Measurements from ENCODE around the gene ANXA10. TPM values are rescaled to one million over a fixed set of nuclear protein-coding genes. Genes with fewer than 3 reads are reported as not detected.
"Not testable (repeated sequence)": the region's sequence is repeated elsewhere in the genome, so short reads cannot be mapped to it uniquely, and the experiment has no call there.

The ANXA10 gene
- total RNA-seq, 1 experiment from 2014 or later: not detected

GRCh38 chr4:168109527-168109926 is 17.2 kb downstream of the ANXA10 start:
- no peak for DNase-seq (ENCODE audit: low spot score)
- in situ Hi-C loops (cut with HindIII; ENCODE audit: low sequenced_read_pairs): no loop called here

GRCh38 chr4:168113059-168113458 is 20.7 kb downstream of the ANXA10 start:
- DNase-seq (ENCODE audit: low spot score); in situ Hi-C loops (cut with HindIII; ENCODE audit: low sequenced_read_pairs): not testable (repeated sequence)

- DNase-seq (ENCODE audit: low spot score): no peak
- in situ Hi-C loops (cut with HindIII; ENCODE audit: low sequenced_read_pairs): no loop called here
These were observed 25.8 kb downstream of the ANXA10 start for GRCh38 chr4:168118116-168118655.

- in situ Hi-C loops (cut with HindIII; ENCODE audit: low sequenced_read_pairs): no loop called here
- no peak for DNase-seq (ENCODE audit: low spot score)
These were observed 26.8 kb downstream of the ANXA10 start for GRCh38 chr4:168119100-168119499.

DNA sequence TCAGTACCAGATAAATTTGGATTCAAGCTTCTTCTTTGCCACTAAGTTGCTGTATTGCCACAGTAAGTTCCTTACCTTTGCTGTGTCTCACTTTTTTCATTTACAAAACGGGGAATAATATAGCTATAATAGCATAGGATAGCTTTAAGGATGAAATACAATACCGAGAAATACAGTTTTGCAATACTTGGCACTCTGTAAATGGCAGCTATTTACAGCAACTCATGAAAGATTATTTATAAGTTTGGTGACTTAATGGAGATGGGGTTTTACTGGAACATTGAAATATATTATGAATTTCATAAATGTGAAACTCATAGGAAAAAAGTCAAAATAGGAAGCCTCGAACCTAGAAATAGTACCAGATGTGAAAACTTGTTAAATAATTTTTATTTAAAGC is 27.6 kb downstream of the ANXA10 start:
- in situ Hi-C loops (cut with HindIII; ENCODE audit: low sequenced_read_pairs): no loop called here
- no peak for DNase-seq (ENCODE audit: low spot score)

DNA sequence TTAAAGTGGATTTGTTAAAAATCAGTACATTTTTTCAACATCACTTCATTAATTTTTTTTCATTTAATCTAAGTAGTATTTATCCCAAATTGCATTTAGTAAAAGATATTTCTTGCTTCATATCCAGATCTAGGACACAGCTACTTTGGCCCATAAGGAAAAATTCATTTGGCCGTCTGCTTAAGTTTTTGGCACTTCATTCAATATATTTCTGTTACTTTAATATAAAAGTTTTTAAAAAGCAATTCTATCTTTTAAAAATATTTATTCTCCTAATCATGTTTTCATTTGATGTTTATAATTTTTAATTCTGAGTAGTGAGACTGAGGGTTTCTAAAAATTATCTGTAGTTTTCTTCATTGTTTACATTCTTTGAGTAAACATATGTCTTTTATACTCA is 28.5 kb downstream of the ANXA10 start:
- in situ Hi-C loops (cut with HindIII; ENCODE audit: low sequenced_read_pairs): no loop called here
- DNase-seq (ENCODE audit: low spot score): no peak

GRCh38 chr4:168124008-168124641 is 31.8 kb downstream of the ANXA10 start:
- no peak for DNase-seq (ENCODE audit: low spot score)
- in situ Hi-C loops (cut with HindIII; ENCODE audit: low sequenced_read_pairs): no loop called here

DNA sequence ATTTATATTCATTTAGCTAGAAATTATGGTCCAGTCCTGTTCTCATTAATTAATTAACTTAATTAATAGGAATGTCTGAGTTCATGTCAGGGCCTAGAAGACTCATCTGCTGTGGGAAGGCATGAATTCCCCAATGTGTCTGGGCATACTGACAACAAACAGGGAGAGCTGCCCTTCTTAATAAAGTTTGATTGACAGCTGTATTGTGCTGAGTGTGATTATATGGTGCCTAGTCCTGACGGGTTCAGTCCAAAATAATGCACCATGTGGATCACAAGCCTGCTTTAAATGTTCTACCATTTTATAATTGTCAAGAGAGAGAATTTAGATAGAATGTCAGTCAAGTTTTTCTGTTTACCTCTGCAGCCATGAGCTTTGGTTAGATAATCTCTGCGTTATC is 34.6 kb downstream of the ANXA10 start:
- no peak for DNase-seq (ENCODE audit: low spot score)
- in situ Hi-C loops (cut with HindIII; ENCODE audit: low sequenced_read_pairs): no loop called here

DNA sequence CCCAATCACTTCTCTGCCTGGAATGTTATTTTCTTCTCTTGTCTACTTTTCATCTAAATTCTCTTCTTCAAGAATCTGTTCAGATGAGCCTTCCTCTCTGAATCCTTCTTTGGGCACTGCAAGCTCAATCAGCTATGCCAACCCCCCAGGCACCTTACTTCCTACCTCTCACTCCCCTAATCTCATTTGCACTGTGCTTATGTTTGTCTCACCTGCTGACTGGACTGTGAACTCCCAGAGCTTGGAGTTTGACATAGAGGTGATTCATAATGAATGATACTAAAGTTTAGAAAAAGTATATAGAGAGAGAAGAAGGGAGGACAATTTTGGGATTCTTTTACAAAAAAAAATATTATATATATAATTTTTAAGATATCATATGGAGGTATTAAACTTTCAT is 36.3 kb downstream of the ANXA10 start:
- DNase-seq (ENCODE audit: low spot score): no peak
- in situ Hi-C loops (cut with HindIII; ENCODE audit: low sequenced_read_pairs): no loop called here

- no peak for DNase-seq (ENCODE audit: low spot score)
- in situ Hi-C loops (cut with HindIII; ENCODE audit: low sequenced_read_pairs): no loop called here
These were observed 36.9 kb downstream of the ANXA10 start for GRCh38 chr4:168129046-168129772.

DNA sequence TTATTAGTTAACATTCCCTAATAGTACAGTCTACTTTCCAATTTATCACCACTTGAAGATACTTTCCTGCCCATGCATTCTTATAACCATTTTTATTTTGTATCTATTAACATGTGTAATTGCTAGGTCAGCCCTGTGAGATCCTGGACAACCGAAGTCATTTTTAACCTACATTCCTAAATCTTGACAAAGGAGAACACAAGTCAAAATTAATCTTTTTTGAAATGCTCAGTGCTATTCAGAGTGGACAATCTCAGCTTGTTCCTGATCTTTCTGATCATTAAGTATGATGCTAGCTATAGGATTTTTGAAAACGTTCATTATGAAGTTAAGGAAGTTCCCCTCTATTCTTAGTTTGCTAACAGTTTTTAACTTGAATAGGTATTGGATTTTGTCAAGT is 37.5 kb downstream of the ANXA10 start:
- in situ Hi-C loops (cut with HindIII; ENCODE audit: low sequenced_read_pairs): no loop called here
- no peak for DNase-seq (ENCODE audit: low spot score)

- in situ Hi-C loops (cut with HindIII; ENCODE audit: low sequenced_read_pairs): no loop called here
These were observed 38.9 kb downstream of the ANXA10 start for GRCh38 chr4:168131196-168131595.

GRCh38 chr4:168134651-168135050 is 42.3 kb downstream of the ANXA10 start:
- DNase-seq (ENCODE audit: low spot score): no peak
- in situ Hi-C loops (cut with HindIII; ENCODE audit: low sequenced_read_pairs): no loop called here

More at GRCh38 chr4:168131196-168131595, 38.9 kb downstream of the ANXA10 start:
- DNase-seq (ENCODE audit: low spot score): no peak

DNA sequence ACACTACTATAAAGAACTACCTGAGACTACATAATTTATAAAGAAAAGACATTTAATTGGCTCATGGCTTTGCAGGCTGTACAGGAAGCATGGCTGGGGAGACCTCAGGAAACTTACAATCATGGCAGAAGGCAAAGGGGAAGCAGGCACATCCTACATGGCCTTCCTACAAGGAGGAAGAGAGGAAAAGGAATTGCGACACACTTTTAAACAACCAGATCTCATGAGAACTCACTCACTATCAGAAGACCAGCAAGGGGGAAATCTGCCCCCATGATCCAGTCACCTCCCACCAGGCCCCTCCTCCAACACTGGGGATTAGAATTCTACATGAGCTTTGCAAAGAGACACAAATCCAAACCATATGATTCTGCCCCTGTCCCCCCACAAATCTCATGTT is 43.5 kb downstream of the ANXA10 start:
- in situ Hi-C loops (cut with HindIII; ENCODE audit: low sequenced_read_pairs); DNase-seq (ENCODE audit: low spot score): not testable (repeated sequence)

DNA sequence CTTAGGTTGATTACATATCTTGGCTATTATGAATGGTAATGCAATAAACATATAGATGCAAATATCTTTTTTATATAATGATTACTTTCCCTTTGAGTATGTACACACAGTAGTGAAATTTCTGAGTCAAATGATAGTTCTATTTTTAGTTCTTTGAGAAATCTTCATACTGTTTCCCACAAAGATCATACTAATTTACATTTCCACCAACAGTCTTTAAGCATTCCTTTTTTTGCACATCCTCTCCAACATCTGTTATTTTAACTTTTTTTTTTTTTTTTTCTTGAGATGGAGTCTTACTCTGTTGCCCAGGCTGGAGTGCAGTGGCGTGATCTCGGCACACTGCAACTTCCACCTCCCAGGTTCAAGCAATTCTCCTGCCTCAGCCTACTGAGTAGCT is 45.4 kb downstream of the ANXA10 start:
- in situ Hi-C loops (cut with HindIII; ENCODE audit: low sequenced_read_pairs); DNase-seq (ENCODE audit: low spot score): not testable (repeated sequence)

DNA sequence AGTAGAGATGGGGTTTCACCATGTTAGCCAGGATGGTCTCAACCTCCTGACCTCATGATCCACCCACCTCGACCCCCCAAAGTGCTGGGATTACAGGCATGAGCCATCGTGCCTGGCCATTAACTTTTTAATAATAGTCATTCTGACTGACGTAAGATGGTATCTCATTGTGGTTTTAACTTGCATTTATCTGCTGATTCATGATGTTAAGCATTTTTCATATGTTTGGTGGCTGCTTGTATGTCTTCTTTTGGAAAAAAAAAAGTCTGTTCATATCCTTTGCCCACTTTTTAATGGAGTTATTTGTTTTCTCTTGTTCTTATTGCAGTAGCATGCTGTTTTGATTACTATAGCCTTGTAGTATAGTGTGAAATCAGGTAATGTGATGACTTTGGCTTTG is 45.8 kb downstream of the ANXA10 start:
- in situ Hi-C loops (cut with HindIII; ENCODE audit: low sequenced_read_pairs): no loop called here
- DNase-seq (ENCODE audit: low spot score): no peak

DNA sequence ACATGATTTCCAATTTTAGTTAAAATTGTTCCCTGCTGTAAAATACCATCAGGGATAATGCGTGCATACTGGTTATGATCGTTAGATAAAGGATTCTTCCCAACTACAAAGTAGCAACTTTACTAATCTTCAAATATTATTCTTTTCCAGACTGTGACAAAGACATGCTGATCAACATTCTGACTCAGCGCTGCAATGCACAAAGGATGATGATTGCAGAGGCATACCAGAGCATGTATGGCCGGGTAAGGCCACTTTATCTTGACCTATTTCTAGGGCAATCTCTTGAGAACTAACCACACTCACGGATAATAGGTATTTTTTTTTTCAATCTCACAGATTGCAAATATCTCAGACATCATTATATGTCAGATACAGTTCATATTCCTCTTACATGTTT is 47.0 kb downstream of the ANXA10 start:
- in situ Hi-C loops (cut with HindIII; ENCODE audit: low sequenced_read_pairs): no loop called here
- no peak for DNase-seq (ENCODE audit: low spot score)

DNA sequence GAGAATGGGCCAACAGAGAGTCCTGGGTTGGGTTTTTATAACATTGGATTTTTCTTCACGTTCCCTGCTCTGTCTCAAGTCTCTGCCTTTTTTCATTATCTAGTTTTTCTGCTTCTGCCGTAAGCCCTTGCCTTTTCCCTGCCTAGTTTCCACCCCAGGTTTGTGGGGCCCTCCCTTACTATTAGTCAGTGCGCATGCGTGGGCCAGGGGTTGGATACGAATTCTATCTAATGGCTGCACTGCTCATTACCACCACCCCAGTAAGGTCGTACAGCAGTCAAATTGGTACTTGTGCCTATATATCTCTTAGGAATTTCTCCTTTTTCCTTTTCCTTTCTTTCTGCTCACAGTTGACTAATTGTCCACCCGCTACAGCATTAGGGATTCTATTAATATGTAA is 49.4 kb downstream of the ANXA10 start:
- DNase-seq (ENCODE audit: low spot score): no peak
- in situ Hi-C loops (cut with HindIII; ENCODE audit: low sequenced_read_pairs): no loop called here

GRCh38 chr4:168143601-168144000 is 51.3 kb downstream of the ANXA10 start:
- no peak for DNase-seq (ENCODE audit: low spot score)
- in situ Hi-C loops (cut with HindIII; ENCODE audit: low sequenced_read_pairs): no loop called here

DNA sequence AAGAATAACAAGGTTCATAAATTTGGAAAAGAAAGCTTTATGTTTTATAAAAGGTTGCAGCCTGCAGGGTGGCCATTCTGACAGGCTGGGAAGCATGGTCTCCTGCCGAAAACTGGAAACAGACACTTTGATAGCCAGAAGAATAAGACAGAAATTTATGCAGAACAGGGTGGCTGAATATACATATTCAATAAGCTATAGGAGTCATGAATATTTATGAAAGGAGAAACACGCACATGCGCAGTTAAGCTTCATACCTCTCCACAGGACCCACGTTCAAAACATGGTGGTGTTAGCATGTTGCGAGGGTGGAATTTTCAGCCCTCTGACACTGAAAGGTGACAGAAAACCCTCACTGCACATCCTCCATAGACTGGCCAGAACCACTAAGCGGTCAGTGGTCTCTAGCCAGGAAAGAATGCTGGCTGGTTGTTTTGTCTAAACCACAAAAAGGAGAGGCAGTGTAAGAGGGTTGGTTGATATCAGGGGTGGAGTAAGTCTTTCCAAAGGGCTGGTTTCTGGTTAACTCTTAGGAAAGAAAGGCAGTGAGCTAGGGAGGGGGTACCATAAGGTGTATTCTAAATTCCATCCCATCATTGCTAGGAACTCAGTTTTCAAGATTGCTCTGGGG is 58.2 kb downstream of the ANXA10 start:
- in situ Hi-C loops (cut with HindIII; ENCODE audit: low sequenced_read_pairs): no loop called here
- no peak for DNase-seq (ENCODE audit: low spot score)

Measured in G401 (cell line).